Measurements from ENCODE around the gene KCND2. TPM values are rescaled to one million over a fixed set of nuclear protein-coding genes. Genes with fewer than 3 reads are reported as not detected.

Gene KCND2
- total RNA-seq, 1 donor from 2014 or later = not detected

- no peak for ATAC-seq
Measured at GRCh38 chr7:120709252-120709971, 436.4 kb downstream of the KCND2 start.

- no peak for ATAC-seq
Measured at GRCh38 chr7:120709972-120710320, 437.0 kb downstream of the KCND2 start.

DNA sequence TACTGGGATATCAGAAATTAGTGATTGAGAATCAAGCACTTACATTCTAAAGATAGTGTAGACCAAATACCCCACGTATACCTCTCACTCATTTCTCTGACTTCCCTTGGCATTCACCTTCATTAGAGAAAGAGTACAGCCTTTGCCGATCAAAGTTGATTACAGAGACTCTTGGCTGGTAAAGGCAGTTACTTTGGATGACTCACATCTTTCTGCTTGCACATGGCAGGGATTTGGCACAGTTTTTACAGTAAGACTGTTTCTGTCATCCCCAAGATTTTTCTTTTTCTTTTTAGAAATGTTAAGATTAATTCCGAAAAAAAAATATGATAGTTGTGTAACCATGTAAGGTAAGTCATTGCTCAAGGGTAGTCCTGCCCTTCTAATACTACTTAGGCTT lies 442.0 kb downstream of the KCND2 start:
- no peak for ATAC-seq

- ATAC-seq = no peak
Measured at GRCh38 chr7:120716307-120716706, 443.3 kb downstream of the KCND2 start.

DNA sequence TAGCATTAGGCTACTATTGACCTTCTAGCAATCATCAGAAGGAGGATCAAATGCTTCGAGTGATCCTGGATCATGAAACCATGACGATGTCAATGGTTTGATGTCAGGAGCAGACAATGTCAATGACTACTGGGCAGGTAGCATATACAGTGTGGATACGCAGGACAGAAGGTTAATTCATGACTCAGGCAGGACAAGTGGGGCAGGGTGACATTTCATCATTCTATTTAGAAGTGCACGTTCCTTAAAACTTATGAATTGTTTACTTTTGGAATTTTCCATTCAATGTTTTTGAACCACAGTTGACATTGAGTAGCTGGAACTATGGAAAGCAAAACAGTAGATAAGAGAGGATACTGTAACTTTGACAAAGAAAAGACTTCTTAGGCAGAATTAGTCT lies 444.2 kb downstream of the KCND2 start:
- no peak for ATAC-seq

DNA sequence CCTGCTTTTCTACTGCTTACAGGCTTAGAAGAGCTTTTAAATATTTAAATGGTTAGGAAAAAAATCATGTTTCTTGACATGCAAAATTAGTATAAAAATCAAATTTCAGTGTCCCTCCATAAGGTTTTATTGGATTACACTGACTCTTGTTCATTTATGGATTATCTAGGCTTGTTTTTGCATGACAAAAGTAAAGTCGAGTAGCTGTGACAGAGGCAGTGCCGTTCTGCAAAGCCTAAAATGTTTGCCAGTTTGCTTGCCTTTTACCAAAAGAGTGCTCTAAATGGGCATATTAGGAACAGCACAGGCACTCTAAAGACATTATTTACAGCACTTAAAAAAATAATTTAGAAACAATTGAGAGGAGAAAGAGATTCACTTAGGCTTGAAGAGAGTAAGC lies 445.4 kb downstream of the KCND2 start:
- ATAC-seq = no peak

GRCh38 chr7:120720317-120720716 lies 447.3 kb downstream of the KCND2 start:
- ATAC-seq = no peak

- no peak for ATAC-seq
Measured at GRCh38 chr7:120723465-120724385, 450.8 kb downstream of the KCND2 start.

- no peak for ATAC-seq
Measured at GRCh38 chr7:120724448-120724847, 451.5 kb downstream of the KCND2 start.

GRCh38 chr7:120724955-120725354 lies 452.0 kb downstream of the KCND2 start:
- no peak for ATAC-seq

- no peak for ATAC-seq
Measured at GRCh38 chr7:120725376-120726039, 452.5 kb downstream of the KCND2 start.

DNA sequence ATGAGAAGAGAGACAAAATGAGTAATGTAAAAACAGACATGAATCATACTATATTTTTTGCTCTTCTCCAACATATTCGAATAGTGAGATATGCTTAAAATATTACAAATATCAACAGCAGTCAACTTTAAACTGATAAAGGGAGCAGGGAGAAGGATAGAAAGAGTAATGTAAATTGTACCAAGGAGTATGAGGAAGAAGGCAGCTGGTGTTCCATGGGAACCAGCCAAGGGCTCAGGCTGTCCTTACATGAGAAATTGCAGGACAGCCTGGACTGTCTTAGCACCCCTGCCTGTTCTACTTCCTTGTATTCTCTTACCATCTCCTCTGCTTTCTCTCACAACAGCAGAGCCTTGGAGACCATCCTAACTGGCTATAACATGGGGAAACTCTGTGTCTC lies 456.3 kb downstream of the KCND2 start:
- no peak for ATAC-seq

GRCh38 chr7:120731271-120731670 lies 458.3 kb downstream of the KCND2 start:
- ATAC-seq = no peak

- ATAC-seq = no peak
Measured at GRCh38 chr7:120732256-120732655, 459.3 kb downstream of the KCND2 start.

- ATAC-seq = no peak
Measured at GRCh38 chr7:120733143-120733542, 460.2 kb downstream of the KCND2 start.

DNA sequence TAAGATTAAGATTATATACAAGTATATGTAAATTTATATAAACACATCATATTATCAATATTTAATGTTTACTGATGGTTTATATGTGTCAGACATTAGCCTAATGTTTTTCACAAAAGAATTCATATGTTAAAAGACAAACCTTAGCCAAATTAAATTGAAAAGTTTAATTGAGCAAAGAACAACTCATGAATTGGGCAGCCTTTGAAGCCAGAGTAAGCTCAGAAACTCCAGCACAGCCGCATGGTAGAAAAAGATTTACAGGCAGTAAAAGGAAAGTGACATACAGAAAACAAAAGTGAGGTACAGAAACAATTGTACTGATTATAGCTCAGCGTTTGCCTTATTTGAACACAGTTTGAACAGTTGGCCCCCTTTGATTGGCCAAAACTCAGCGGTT lies 460.9 kb downstream of the KCND2 start:
- no peak for ATAC-seq

- no peak for ATAC-seq
Measured at GRCh38 chr7:120735791-120736190, 462.8 kb downstream of the KCND2 start.

DNA sequence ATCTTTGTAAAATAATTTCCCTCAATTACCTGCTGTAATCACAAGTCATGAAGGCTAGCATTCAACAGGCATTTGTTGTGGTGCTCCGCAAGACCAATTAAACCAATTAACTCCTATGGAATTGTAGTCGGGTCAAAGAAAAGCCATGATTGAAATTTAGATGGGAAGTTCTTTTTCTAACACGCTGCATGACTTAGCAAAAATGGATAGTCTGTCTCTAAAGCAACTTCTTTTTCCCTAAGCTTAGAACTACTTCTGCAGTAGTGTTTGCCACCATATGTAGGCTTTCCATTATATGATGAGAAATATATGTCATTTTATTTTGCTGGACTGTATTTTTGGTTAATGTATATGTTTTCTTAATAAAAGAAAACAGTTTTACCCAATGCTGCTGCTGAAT lies 465.8 kb downstream of the KCND2 start:
- no peak for ATAC-seq

DNA sequence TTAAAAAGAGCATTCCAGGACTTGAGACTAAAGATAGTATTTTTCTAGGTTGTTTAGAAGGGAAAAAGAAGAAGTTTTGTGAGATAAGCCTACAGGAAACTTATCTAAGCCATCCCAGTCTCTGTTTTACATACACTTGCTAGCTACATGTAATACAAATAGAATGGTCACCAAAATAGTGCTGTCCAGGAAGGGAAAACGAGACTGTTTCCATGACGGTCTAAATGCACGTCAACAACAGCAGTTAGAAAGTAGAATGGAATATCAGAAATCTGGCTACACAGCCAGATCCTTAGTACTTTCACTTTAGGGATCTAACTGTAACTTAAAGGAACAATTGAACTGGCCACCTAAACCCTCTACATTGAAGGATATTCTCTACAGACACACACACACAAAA lies 467.4 kb downstream of the KCND2 start:
- no peak for ATAC-seq

- ATAC-seq = no peak
Measured at GRCh38 chr7:120741371-120742042, 468.5 kb downstream of the KCND2 start.

DNA sequence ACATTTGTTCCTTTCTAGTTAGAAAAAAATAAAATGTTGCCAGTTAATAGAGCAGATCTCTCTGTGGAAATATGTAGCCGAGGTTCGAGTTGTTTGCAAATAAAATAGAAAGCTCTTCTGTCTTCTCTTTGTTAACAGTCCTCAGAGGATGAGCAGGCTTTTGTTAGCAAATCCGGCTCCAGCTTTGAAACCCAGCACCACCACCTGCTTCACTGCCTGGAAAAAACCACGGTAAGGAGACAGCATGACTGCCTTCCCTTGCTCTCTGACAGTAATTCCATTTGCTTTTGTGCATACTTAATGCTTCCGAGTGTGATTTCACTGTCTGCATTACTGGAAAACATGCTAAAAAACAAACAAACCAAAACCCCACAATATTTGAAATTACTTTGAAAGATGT lies 469.4 kb downstream of the KCND2 start:
- ATAC-seq = no peak

DNA sequence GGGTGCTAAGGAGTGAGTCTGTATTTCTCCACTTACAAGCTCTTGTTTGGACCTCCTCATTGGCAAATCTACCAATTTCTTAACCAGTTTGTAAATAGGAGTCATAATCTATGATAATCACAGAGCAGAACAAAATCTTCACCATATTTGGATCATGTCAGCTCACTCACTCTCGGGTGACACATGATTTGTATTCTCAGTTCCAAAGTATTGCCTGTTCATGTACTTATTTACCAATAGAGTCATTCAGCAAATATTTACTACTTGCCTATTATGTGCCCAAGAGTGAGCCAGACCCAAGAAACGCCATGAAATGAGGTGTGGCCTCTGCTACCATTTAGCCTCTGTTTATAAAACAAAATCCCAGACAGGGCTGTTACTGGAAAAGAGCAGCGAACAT lies 470.2 kb downstream of the KCND2 start:
- no peak for ATAC-seq

DNA sequence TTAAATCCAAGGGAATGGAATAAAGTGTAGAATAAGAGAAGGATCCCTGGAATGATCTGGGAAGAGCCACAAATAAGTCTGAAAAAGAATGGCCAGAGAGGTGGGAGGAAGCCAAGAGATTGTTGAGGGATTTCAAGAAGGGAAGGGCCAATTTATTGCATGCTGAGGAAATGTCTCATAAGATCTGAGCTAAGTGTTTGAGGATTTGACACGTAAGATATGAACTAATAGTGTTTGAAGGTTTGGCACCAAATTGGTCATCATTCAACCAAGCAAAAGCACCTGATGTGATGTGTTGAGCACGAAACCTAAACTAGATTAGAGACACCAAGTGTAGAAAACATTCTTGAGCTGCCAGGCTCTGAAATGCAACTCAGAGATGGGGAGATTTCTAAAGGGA lies 487.1 kb downstream of the KCND2 start:
- ATAC-seq = no peak
